ENCODE measurements around the gene KRT35. TPM values are rescaled to one million over a fixed set of nuclear protein-coding genes. Genes with fewer than 3 reads are reported as not detected.

Gene KRT35
- polyA plus RNA-seq, 3 donors from 2014 or later, result not detected

DNA sequence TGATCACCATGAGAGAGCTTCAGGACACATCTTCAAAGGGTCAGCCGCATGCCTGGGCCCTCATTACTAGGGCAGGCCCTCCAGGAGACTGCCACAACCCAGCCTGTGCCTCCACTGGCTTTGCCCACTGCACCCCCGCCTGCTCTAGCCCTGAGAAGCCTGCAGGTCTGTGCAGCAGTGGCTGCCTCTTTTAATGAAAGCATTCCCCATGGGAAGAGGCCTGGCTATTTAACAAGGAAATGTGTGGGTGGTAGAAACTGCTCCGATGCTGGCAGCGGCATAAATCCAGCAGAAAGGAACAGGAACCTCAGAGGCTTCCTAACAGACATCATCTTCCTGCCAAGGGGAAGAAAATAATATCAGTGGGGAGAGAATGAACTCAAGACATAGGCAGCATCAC, 13.4 kb downstream of the KRT35 start:
- peaks cover 0 to 4% (median 4%) of the 10 kb centered on the region in 3 donors for H3K27me3 Mint-ChIP-seq (ENCODE audit: low read depth in 3 of 3)
- no peaks in the 10 kb centered on the region for H3K9me3 Mint-ChIP-seq
- no peak overlapping the region for H3K27ac Mint-ChIP-seq
- DNase-seq, result no peak
- no peaks in the 10 kb centered on the region for H3K4me1 Mint-ChIP-seq
- no peak overlapping the region for H3K4me3 Mint-ChIP-seq
- H3K36me3 Mint-ChIP-seq, result no peaks in the 10 kb centered on the region

DNA sequence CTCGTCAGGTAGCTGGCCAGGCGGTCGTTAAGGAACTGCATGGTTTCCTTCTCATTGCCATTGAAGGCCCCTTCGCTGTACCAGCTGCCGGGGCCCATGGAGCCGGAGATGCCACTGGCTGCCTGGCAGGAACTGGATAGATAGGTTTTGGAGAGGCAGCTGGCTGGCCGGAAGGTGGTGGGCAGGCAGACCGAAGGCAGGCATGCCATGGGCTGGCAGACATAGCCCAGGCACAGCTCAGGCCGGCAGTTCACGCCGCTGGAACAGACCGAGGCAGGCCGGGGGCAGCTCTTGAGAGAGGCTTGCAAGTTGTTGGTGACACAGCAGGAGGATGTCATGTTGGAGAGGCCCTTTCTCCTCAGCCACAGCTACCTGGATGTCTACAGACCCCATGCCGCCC, 14.0 kb downstream of the KRT35 start, which contains the start of gene KRT32:
Gene KRT32, minus strand, starts transcription at position 399 of the 400 bp plus-strand sequence. Its CDS starts 61 bp downstream, at position 338.
- Mint-ChIP-seq H3K4me3 (no peak within 1 kb of the TSS), H3K9me3 (no peaks in the 10 kb centered on the region), H3K27me3 (ENCODE audit: low read depth in 3 of 3) (peaks cover under 1 to 4% (median 3%) of the 10 kb centered on the region in 3 donors), H3K27ac (no peak within 1 kb of the TSS), H3K36me3 (no peaks in the 10 kb centered on the region), H3K4me1 (no peaks in the 10 kb centered on the region)
- DNase-seq, result no peak

DNA sequence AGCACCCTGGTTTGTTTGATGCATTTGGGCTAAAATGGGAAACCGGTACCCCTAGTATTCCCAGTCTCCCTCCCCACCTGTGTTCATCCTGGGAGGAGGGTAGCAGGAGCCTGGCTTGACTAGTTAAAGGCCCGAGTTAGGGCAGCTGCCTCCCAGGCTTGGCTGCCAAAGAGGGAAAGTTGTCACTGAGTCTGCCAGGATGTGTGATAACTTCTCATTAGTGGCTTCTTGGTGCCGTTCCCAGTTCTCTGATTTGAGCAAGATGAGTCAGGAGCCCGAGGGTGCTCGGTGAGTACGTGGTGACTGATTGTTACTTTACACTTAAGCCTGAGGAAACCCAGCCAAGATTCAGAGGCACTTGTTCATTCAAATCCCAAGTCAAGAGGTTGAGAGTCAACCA, 16.3 kb downstream of the KRT35 start:
- Mint-ChIP-seq H3K4me1 (no peaks in the 10 kb centered on the region), H3K27me3 (ENCODE audit: low read depth in 3 of 3) (peaks cover 2 to 3% (median 2%) of the 10 kb centered on the region in 3 donors), H3K4me3 (no peak overlapping the region), H3K36me3 (no peaks in the 10 kb centered on the region), H3K9me3 (no peaks in the 10 kb centered on the region), H3K27ac (no peak overlapping the region)
- DNase-seq, result no peak

DNA sequence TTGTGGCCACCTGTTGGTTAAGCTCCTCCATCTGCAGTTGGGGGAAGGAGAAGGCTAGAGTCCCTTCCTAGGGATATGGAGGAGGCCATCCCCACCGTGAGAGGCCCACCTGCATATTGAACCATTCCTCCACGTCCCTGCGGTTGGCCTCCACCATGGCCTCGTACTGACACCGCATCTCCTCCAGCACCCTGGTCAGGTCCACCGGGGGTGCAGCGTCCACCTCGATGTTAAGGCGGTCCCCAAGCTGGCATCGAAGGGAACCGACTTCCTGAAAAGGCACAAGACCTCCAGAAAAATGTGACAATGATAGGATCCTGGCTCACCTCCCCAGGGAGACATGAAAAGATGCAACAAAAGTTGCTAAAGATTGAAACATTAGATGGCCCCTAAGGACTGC, 16.8 kb downstream of the KRT35 start:
- no peak for DNase-seq
- H3K36me3 Mint-ChIP-seq, result no peaks in the 10 kb centered on the region
- no peaks in the 10 kb centered on the region for H3K4me1 Mint-ChIP-seq
- no peaks in the 10 kb centered on the region for H3K9me3 Mint-ChIP-seq
- peaks cover 2 to 3% (median 2%) of the 10 kb centered on the region in 3 donors for H3K27me3 Mint-ChIP-seq (ENCODE audit: low read depth in 3 of 3)
- no peak overlapping the region for H3K27ac Mint-ChIP-seq
- H3K4me3 Mint-ChIP-seq, result no peak overlapping the region

DNA sequence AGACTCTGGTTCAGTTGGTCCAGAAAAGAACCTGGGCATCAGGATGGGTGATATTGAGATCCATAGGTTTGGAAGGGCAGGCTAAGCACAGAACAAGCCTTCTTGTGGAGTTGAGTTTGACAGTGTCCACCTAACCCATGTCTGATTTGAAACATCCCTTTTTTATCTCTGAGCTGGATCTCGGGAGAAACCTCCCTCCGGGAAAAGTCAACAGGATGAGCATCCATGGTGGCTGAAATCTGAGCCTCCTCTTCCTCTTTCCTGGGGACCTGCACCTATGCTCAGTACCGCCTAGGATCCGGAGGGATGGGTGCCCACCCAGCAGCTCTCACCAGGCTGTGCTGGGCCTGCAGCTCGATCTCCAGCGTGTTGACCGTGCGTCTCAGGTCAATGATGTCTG, 17.2 kb downstream of the KRT35 start:
- no peak overlapping the region for H3K4me3 Mint-ChIP-seq

DNA sequence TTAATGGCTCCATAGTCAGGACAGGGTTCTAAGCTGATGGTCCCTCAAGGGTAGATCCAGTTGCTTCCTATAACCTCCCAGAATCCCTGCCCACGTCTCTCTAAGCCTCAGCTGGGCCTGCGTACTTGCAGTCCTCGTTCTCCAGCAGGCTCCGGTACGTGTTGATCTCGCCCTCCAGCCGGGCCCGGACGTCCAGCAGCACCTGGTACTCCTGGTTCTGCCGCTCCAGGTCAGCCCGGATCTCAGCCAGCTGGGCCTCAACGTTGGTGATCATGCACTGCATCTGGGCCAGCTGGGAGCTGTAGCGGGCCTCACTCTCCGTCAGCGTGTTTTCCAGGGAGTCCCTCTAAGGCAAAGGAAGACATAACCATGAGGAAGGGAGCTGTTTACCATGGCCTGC, 18.2 kb downstream of the KRT35 start:
- H3K27me3 Mint-ChIP-seq (ENCODE audit: low read depth in 3 of 3), result peaks cover 0 to 3% (median 2%) of the 10 kb centered on the region in 3 donors
- no peaks in the 10 kb centered on the region for H3K4me1 Mint-ChIP-seq
- no peak for DNase-seq
- H3K9me3 Mint-ChIP-seq, result no peaks in the 10 kb centered on the region
- no peak overlapping the region for H3K4me3 Mint-ChIP-seq
- no peak overlapping the region for H3K27ac Mint-ChIP-seq
- H3K36me3 Mint-ChIP-seq, result no peaks in the 10 kb centered on the region

More for the DNA sequence above, 17.2 kb downstream of the KRT35 start:
- H3K27me3 Mint-ChIP-seq (ENCODE audit: low read depth in 3 of 3), result peaks cover 1 to 3% (median 2%) of the 10 kb centered on the region in 3 donors
- no peaks in the 10 kb centered on the region for H3K36me3 Mint-ChIP-seq
- no peak overlapping the region for H3K27ac Mint-ChIP-seq
- H3K9me3 Mint-ChIP-seq, result no peaks in the 10 kb centered on the region
- no peak for DNase-seq
- H3K4me1 Mint-ChIP-seq, result no peaks in the 10 kb centered on the region

DNA sequence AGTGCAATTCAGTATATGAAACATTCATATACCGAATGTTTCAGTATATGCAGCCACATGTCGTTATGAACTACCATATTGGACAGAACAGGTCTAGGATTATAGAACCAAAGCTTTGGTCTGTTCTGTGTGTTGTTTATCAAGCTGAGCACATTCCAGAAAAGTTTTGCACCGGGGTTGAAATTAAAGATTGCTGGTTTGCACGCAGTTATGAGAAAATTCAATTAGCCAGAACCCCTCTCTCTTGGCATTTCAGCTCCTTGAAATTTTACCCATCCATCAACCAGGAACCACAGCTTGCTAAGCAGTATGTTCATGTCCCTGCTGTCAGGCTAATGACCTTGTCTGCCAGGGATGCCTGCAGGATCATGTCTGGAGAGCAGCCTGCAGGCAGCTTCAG, 23.3 kb downstream of the KRT35 start:
- Mint-ChIP-seq H3K4me3 (no peak overlapping the region), H3K27ac (no peak overlapping the region), H3K36me3 (no peaks in the 10 kb centered on the region), H3K9me3 (no peaks in the 10 kb centered on the region), H3K27me3 (ENCODE audit: low read depth in 3 of 3) (peaks cover 2 to 7% (median 4%) of the 10 kb centered on the region in 3 donors), H3K4me1 (no peaks in the 10 kb centered on the region)
- no peak for DNase-seq

DNA sequence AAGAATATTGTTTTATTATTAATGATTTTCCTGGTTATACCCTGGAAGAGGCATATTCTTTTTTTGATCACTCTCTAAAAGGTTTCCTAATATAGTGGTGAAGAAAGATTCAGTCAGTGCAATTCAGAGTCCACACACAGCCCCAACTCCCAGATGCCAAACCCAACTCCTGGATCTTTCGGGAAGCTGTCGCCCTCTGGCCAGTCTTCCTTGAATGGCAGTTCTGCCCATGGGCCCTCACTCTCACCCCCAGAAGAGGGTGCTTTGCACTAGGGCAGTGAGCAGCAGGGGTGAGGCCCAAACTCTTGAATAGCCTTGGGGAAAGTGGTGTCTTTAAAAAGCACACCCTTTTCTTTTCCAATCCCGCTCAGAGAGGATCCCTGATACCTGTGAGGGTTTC, 24.7 kb downstream of the KRT35 start:
- no peak overlapping the region for H3K27ac Mint-ChIP-seq

DNA sequence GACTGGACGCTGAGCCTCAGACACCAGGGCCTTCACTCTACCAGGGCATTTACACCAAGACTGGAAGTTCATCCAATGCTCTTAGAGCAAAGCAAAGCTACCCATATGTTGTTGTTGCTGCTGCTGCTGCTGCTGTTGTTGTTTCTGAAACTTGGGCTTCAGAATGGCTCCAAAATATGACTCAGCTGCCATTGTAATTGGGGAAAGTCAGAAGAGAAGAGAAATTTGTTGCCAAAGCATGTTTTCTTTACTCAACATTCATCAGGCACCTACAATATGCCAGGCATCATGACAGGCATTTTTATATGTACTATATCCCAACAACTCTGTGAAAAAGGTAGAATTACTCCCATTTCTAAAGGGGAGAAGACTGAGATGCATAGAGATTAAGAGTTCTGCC, 25.7 kb downstream of the KRT35 start:
- H3K9me3 Mint-ChIP-seq, result no peaks in the 10 kb centered on the region
- no peak overlapping the region for H3K4me3 Mint-ChIP-seq
- no peaks in the 10 kb centered on the region for H3K36me3 Mint-ChIP-seq

More for the DNA sequence above, 24.7 kb downstream of the KRT35 start:
- Mint-ChIP-seq H3K4me3 (no peak overlapping the region), H3K9me3 (no peaks in the 10 kb centered on the region), H3K4me1 (no peaks in the 10 kb centered on the region), H3K27me3 (ENCODE audit: low read depth in 3 of 3) (peaks cover 2 to 7% (median 3%) of the 10 kb centered on the region in 3 donors), H3K36me3 (no peaks in the 10 kb centered on the region)
- no peak for DNase-seq

DNA sequence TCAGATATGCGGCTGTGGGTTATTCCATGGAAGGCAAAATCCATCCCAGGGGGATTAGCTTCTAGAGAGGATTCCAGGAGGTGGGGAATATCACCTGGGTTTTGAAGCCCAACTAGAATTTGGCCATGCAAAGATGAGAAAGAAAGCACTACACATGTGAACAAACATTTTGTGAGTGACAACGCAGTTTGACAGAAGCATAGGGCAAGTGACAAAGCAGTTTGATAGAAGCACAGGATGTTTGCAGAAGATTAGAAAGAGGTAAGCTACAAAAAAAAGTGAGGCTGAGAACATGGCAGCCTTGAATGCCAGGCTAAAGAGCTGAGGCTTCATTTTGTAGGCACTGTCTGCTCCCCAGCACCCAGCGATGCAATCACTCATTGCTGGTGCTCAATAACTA, 27.9 kb downstream of the KRT35 start:
- Mint-ChIP-seq H3K4me1 (no peaks in the 10 kb centered on the region), H3K9me3 (no peaks in the 10 kb centered on the region)

More for the DNA sequence above, 25.7 kb downstream of the KRT35 start:
- H3K4me1 Mint-ChIP-seq, result no peaks in the 10 kb centered on the region
- DNase-seq, result no peak
- peaks cover 1 to 7% (median 4%) of the 10 kb centered on the region in 3 donors for H3K27me3 Mint-ChIP-seq (ENCODE audit: low read depth in 3 of 3)
- no peak overlapping the region for H3K27ac Mint-ChIP-seq

DNA sequence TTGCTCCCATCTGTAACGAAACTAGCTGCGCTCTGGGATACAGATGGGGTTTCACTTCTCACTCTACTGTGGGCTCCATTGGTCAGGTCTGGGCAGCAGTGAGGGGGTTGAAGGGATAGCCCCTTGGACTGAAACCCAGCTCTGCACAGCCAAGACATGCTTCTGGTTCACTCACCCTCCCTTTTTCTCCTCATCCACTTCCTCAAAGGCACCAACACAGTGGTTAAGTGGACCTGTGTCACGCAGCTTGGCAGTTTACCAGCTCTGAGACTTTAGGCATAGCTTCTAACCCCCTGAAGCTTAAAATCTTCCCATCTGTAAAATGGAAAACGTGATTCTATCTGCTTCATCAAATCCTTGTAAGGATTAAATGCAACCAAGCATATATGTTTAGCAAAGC, 28.7 kb downstream of the KRT35 start:
- no peaks in the 10 kb centered on the region for H3K4me1 Mint-ChIP-seq
- H3K36me3 Mint-ChIP-seq, result no peaks in the 10 kb centered on the region
- H3K4me3 Mint-ChIP-seq, result no peak overlapping the region
- H3K27me3 Mint-ChIP-seq (ENCODE audit: low read depth in 3 of 3), result peaks cover 1 to 8% (median 4%) of the 10 kb centered on the region in 3 donors
- H3K27ac Mint-ChIP-seq, result no peak overlapping the region
- no peak for DNase-seq
- H3K9me3 Mint-ChIP-seq, result no peaks in the 10 kb centered on the region

More for the DNA sequence above, 27.9 kb downstream of the KRT35 start:
- no peaks in the 10 kb centered on the region for H3K36me3 Mint-ChIP-seq
- peaks cover 1 to 8% (median 4%) of the 10 kb centered on the region in 3 donors for H3K27me3 Mint-ChIP-seq (ENCODE audit: low read depth in 3 of 3)
- H3K27ac Mint-ChIP-seq, result no peak overlapping the region
- DNase-seq, result no peak
- H3K4me3 Mint-ChIP-seq, result no peak overlapping the region

DNA sequence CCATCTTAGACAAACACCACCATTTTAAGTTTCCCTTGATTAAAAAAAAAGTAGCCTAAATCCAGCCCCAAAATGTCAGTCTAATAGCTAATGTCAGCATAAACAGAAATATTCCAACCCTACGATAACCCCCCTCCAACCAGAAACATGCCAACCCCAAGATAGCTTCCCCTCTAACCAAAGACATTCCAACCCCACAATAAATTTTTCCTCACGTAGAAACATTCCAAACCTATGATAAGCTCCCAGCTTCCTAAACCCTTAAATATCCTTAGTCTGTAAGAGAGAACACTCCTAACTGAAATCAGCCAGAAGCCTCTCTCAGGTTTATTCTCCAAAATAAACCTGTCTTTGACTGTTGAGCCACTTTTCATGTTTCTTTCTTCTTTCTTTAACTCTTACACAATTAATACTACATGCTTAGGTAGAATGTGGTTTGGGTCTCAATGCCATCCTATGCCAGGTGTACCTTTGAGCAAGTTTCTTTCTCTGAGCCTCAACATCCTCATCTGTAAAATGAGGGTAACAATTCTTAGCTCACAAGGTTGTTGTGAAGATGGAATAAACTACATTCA, 29.7 kb downstream of the KRT35 start:
- no peak overlapping the region for H3K4me3 Mint-ChIP-seq
- no peaks in the 10 kb centered on the region for H3K9me3 Mint-ChIP-seq
- no peak for DNase-seq
- H3K4me1 Mint-ChIP-seq, result no peaks in the 10 kb centered on the region
- H3K36me3 Mint-ChIP-seq, result no peaks in the 10 kb centered on the region
- H3K27me3 Mint-ChIP-seq (ENCODE audit: low read depth in 3 of 3), result peaks cover 1 to 8% (median 4%) of the 10 kb centered on the region in 3 donors
- H3K27ac Mint-ChIP-seq, result no peak overlapping the region

DNA sequence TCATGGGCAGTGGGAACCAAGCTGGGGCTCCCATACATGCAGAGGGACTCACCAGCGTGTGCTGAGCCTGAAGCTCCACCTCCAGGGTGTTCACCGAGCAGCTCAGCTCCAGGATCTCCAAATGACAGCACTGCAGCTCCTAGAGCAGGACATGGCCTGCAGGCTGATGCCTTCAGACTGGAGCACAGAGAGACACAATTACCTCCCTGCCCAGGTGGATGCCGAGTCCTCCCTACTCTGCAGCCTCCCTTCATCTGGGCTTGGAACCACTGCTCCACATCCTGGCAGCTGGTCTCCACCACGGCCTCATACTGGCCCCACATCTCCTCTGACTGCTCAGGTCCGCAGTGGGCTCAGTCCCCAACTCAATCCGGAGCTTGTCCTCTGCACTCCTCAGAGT, 31.9 kb downstream of the KRT35 start:
- no peak for DNase-seq
- Mint-ChIP-seq H3K27ac (no peak overlapping the region), H3K9me3 (peaks cover 0 to 3% (median 0%) of the 10 kb centered on the region in 6 donors), H3K36me3 (no peaks in the 10 kb centered on the region), H3K27me3 (ENCODE audit: low read depth in 3 of 3) (peaks cover 0 to 5% (median 3%) of the 10 kb centered on the region in 3 donors), H3K4me3 (no peak overlapping the region), H3K4me1 (no peaks in the 10 kb centered on the region)

DNA sequence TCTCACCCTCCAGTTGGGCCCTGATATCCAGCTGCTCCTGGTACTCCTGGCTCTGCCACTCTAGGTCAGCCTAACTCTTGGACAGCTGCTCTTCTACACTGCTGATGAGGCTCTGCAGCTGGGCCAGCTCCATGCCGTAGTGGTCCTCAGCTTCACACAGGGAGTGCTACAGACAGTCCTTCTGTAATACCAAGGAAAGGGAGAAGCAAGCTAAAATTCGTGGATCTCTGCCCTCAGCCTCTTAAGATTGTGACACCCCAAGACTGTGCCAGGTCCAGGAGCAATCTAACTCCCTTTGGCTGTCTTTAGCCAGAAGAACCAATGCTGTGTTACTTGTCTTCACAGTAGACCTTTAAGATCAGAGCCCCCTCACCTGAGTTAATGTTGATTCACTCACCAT, 32.4 kb downstream of the KRT35 start:
- H3K27me3 Mint-ChIP-seq (ENCODE audit: low read depth in 3 of 3), result peaks cover 0 to 7% (median 5%) of the 10 kb centered on the region in 3 donors

DNA sequence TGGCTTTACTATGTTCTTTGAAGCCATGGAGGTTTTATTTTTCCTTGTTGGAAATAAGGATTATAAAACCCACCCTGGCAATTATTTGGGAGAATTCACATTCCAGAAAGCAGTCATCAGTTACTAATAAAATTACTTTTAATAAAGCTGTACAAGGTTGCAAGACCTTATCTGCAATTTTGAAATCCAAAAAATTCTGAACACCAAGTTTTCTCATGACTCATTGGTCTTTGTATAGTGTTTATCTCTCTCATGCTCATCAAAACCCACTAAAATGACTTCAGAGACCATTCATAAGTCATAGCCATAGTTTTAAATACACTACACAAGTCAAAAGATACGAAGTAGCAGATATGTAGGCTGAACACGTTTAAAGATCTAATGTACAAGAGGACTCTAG, 34.1 kb downstream of the KRT35 start:
- DNase-seq, result no peak
- no peaks in the 10 kb centered on the region for H3K36me3 Mint-ChIP-seq
- peaks cover 0 to 3% (median 0%) of the 10 kb centered on the region in 6 donors for H3K9me3 Mint-ChIP-seq
- H3K27ac Mint-ChIP-seq, result no peak overlapping the region
- no peaks in the 10 kb centered on the region for H3K4me1 Mint-ChIP-seq
- peaks cover 0 to 7% (median 5%) of the 10 kb centered on the region in 3 donors for H3K27me3 Mint-ChIP-seq (ENCODE audit: low read depth in 3 of 3)
- no peak overlapping the region for H3K4me3 Mint-ChIP-seq

More for the DNA sequence above, 32.4 kb downstream of the KRT35 start:
- peaks cover 0 to 3% (median 0%) of the 10 kb centered on the region in 6 donors for H3K9me3 Mint-ChIP-seq
- H3K4me1 Mint-ChIP-seq, result no peaks in the 10 kb centered on the region
- no peak overlapping the region for H3K27ac Mint-ChIP-seq
- no peaks in the 10 kb centered on the region for H3K36me3 Mint-ChIP-seq
- no peak for DNase-seq
- H3K4me3 Mint-ChIP-seq, result no peak overlapping the region

All from immature natural killer cell (primary cell).